Muscle of leg (tissue), 11 donors: Measurements from ENCODE around the gene LURAP1L. TPM values are rescaled to one million over a fixed set of nuclear protein-coding genes. Genes with fewer than 3 reads are reported as not detected.

ENCODE experiments used
- DNase-seq: peaks from one replicate; pipeline ENCODE4 v3.0.0; 2013
- H3K27ac ChIP-seq: one replicate; pipeline ENCODE4 v1.5.1; 2013; ENCODE audit warnings: mild to moderate bottlenecking, low read length, control low read depth
- H3K27me3 ChIP-seq: one replicate; pipeline ENCODE4 v1.6.1; 2013; ENCODE audit warnings: low read length; ENCODE audit not compliant: control insufficient read depth, insufficient read depth
- H3K36me3 ChIP-seq: one replicate; pipeline ENCODE4 v1.6.1; 2013; ENCODE audit warnings: low read length; ENCODE audit not compliant: control insufficient read depth, insufficient read depth
- H3K4me1 ChIP-seq: one replicate; pipeline ENCODE4 v1.6.1; 2013; ENCODE audit warnings: low read length; ENCODE audit not compliant: control insufficient read depth, insufficient read depth
- H3K4me3 ChIP-seq: one replicate; pipeline ENCODE4 v1.5.1; 2013; ENCODE audit warnings: low read length, control low read depth
- H3K9me3 ChIP-seq: replicated peaks from 2 replicates; pipeline ENCODE4 v1.6.1; 2013; ENCODE audit warnings: low read depth, low read length; ENCODE audit not compliant: control insufficient read depth
- WGBS: methylation state at CpG from one replicate; pipeline ENCODE4 v1.1.5; 2013; ENCODE audit warnings: missing lambda C conversion rate; ENCODE audit not compliant: insufficient coverage; 5-methylcytosine and 5-hydroxymethylcytosine counted together
- polyA plus RNA-seq, 8 donors: library from polyadenylated mRNA; unstranded; fragments of 120-200 nt; gene quantifications; one replicate each; pipeline versions ENCODE4 v1.2.1 to v1.2.3, GENCODE V29; 2013; ENCODE audit warnings: inconsistent platforms in 1 of 8, low replicate concordance in 1 of 8; ENCODE audit not compliant: insufficient read length in 8 of 8, insufficient read depth in 1 of 8
- total RNA-seq: library from RNA; stranded (reverse); fragments of 120-200 nt; gene quantifications from one replicate; pipeline ENCODE4 v1.2.4, GENCODE V29; 2013

LURAP1L gene
- total and polyA plus RNA-seq, 9 donors, result 7.7 to 26.0 (median 12.8) TPM

- Histone ChIP-seq H3K36me3 (peaks cover 2% of the 10 kb centered on the region), H3K4me1 (peaks cover 2% of the 10 kb centered on the region), H3K27me3 (no peaks in the 10 kb centered on the region), H3K9me3 (no peaks in the 10 kb centered on the region), H3K27ac (no peak overlapping the region), H3K4me3 (no peak overlapping the region)
- no CpG with 5 or more reads among the region's 2 CpGs for WGBS
- no peak for DNase-seq
These were observed 1.3 kb upstream of the LURAP1L start for GRCh38 chr9:12773562-12773961.

- H3K4me1 ChIP-seq, result peaks cover 2% of the 10 kb centered on the region
- no peaks in the 10 kb centered on the region for H3K27me3 ChIP-seq
- H3K4me3 ChIP-seq, result peak overlapping the region; percentile 86
- H3K36me3 ChIP-seq, result peaks cover 4% of the 10 kb centered on the region
- no peaks in the 10 kb centered on the region for H3K9me3 ChIP-seq
- DNase-seq, result peak; percentile 89
- H3K27ac ChIP-seq, result peak overlapping the region; percentile 96
- whole genome bisulfite sequencing, result under 1% methylated on average over 37 of the region's 50 CpGs
These were observed 1.1 kb downstream of the LURAP1L start for GRCh38 chr9:12775679-12776512.

DNA sequence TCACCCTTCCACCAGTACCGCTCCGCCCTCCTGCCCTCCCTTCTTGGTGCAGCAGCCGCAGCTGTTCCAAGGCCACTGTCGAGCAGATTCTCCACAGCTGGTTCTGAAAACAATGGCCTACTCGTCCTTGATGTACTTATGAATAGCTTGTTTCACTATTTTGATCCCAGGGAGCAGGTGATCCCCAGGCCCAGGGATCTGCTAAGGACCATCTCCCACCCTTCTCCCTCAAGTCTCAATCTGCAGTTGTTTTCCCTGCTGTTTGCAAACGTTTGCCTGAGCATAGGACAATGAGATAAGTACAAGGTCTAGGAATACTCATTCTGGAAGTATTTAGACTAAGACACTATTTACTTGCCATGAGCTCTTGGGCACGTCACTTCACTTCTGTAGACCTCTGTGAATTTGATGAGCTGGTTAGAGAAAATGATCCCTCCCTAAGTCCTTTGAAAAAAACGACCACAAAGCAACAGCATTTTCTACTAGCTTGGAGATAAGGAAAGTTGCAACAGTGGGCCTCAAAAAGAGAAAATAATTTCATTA, 1.8 kb downstream of the LURAP1L start:
- 0% methylated on average over 4 of the region's 8 CpGs for WGBS

GRCh38 chr9:12777121-12778022, 2.6 kb downstream of the LURAP1L start:
- Histone ChIP-seq H3K4me3 (peak overlapping the region; percentile 86), H3K9me3 (peaks cover under 1% of the 10 kb centered on the region), H3K27ac (peak overlapping the region; percentile 96), H3K36me3 (peaks cover 4% of the 10 kb centered on the region), H3K27me3 (no peaks in the 10 kb centered on the region), H3K4me1 (peaks cover 2% of the 10 kb centered on the region)
- DNase-seq, result no peak
- no CpG with 5 or more reads among the region's 7 CpGs for WGBS

More for the DNA sequence above, 1.8 kb downstream of the LURAP1L start:
- Histone ChIP-seq H3K4me3 (peak overlapping the region; percentile 86), H3K4me1 (peaks cover 2% of the 10 kb centered on the region), H3K9me3 (no peaks in the 10 kb centered on the region), H3K27me3 (no peaks in the 10 kb centered on the region), H3K36me3 (peaks cover 4% of the 10 kb centered on the region), H3K27ac (peak overlapping the region; percentile 96)
- peak; percentile 97 for DNase-seq

DNA sequence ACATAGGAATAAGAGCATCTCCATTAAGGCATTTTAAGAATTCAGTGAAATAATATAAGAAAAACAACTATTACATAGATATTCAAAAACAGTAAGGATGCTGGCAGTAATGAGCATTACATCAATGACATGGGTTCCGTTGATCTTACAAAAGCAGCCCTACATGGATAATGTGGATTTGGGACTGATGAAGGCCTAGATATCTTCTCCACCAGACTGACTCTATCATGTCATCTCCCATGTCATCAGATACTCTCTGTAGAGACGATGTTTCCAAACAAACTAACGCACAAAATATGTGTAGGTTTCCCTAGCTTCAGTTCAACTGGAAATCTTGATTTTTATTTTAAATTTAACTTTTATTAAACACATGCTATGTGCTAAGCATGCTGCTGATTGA, 3.6 kb downstream of the LURAP1L start:
- DNase-seq, result no peak
- no peak overlapping the region for H3K4me3 ChIP-seq
- H3K36me3 ChIP-seq, result peaks cover 4% of the 10 kb centered on the region
- H3K9me3 ChIP-seq, result peaks cover 4% of the 10 kb centered on the region
- H3K27ac ChIP-seq, result no peak overlapping the region
- H3K4me1 ChIP-seq, result peaks cover 2% of the 10 kb centered on the region
- no CpG with 5 or more reads among the region's 3 CpGs for WGBS
- no peaks in the 10 kb centered on the region for H3K27me3 ChIP-seq

GRCh38 chr9:12781226-12781733, 6.5 kb downstream of the LURAP1L start:
- Histone ChIP-seq H3K4me1 (peaks cover 4% of the 10 kb centered on the region), H3K27me3 (no peaks in the 10 kb centered on the region), H3K27ac (no peak overlapping the region), H3K9me3 (peaks cover 5% of the 10 kb centered on the region), H3K36me3 (peaks cover 4% of the 10 kb centered on the region), H3K4me3 (no peak overlapping the region)
- WGBS, result 69% methylated on average over 4 of the region's 9 CpGs
- DNase-seq, result no peak

DNA sequence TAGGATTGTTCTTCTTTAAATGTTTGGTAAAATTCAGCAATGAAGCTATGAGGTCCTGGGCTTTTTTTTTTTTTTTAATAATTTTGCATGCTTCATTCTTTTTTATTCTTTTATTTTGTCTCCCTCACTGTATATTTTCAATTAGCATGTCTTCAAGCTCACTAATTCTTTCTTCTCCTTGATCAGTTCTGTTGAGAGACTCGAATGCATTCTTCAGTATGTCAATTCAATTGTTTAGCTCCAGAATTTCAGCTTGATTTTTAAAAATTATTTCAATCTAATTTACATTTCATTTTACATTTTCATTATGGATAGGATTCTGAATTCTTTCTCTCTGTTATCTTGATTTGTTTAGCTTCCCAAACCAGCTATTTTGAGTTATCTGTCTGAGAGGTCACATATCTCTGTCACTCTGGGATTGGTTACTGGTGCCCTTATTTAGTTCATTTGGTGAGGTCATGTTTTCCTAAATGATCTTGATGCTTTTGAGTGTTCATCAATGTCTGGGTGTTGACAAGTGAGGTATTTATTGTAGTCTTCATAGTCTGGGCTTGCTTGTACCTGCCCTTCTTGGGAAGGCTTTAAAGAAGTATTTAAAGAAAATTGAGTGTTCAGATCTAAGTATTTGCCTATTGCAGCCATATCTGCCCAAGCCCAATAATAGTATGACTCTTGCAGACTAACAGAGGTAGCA, 9.1 kb downstream of the LURAP1L start:
- no CpG with 5 or more reads among the region's 1 CpG for WGBS
- DNase-seq, result no peak
- Histone ChIP-seq H3K27ac (no peak overlapping the region), H3K9me3 (peaks cover 5% of the 10 kb centered on the region), H3K36me3 (peaks cover 2% of the 10 kb centered on the region), H3K27me3 (no peaks in the 10 kb centered on the region), H3K4me3 (no peak overlapping the region), H3K4me1 (peaks cover 2% of the 10 kb centered on the region)

- DNase-seq, result no peak
- Histone ChIP-seq H3K9me3 (peaks cover 5% of the 10 kb centered on the region), H3K27me3 (no peaks in the 10 kb centered on the region), H3K27ac (no peak overlapping the region), H3K36me3 (no peaks in the 10 kb centered on the region), H3K4me1 (peaks cover 2% of the 10 kb centered on the region), H3K4me3 (no peak overlapping the region)
- WGBS, result 40% methylated on average over 1 of the region's 6 CpGs
These were observed 9.8 kb downstream of the LURAP1L start for GRCh38 chr9:12784461-12785259.

DNA sequence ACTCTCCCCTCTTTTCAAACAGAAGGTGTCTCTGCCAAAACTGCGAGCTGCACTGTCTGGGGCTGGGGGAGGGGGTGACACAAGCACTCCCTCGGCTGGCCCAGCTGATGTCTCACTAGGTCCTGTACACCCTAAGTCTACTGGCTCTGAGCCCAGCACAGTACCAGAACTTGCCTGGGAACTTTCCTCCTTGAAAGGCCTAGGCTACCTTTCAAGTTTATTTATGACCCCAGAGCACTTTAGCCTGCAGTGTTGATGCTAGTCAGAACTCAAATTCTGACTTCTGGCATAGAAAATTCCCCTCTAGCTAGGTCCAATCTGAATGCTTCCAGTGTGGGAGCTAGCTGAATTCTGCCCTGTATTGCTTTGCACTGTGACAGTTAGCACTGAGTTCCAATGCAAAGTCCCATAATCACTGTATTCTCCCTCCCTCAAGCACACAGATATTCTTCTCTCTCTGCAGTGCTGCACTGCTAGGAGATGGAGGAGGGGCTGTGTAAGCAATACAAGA, 10.5 kb downstream of the LURAP1L start:
- Histone ChIP-seq H3K9me3 (peaks cover 5% of the 10 kb centered on the region), H3K27me3 (no peaks in the 10 kb centered on the region), H3K27ac (no peak overlapping the region), H3K4me1 (peaks cover 2% of the 10 kb centered on the region), H3K36me3 (no peaks in the 10 kb centered on the region), H3K4me3 (no peak overlapping the region)
- 26% methylated on average over 2 of the region's 2 CpGs for WGBS
- no peak for DNase-seq
